H1 (cell line): Measurements from ENCODE around the gene TCAP. TPM values are rescaled to one million over a fixed set of nuclear protein-coding genes. Genes with fewer than 3 reads are reported as not detected.
A peak's percentile ranks its signal among the peaks of the same experiment; 100 is the strongest.

ENCODE experiments used
- CTCF ChIA-PET: fragments of 300-600 bp; sonication (Branson Sonifier 250); formaldehyde crosslinking; loops from one replicate; lab custom pipeline; 2021; ENCODE audit not compliant: partially characterized antibody; lab: Charles Lee
- POLR2A ChIA-PET: fragments of 300-600 bp; sonication (Branson Sonifier 250); formaldehyde crosslinking; loops from one replicate; lab custom pipeline; 2021; ENCODE audit warnings: inconsistent platforms; ENCODE audit not compliant: partially characterized antibody; lab: Charles Lee
- DNase-seq, 2 experiments: peaks; one replicate each; pipeline versions ENCODE4 v3.0.0 to v3.0.0-alpha.2; 2010 to 2022; ENCODE audit warnings: low spot score in 2 of 2, low read depth in 1 of 2, mixed read lengths in 1 of 2
- FAIRE-seq: peaks from 2 replicates; lab custom pipeline; 2011; peaks lifted over from hg19 to GRCh38; lab: Jason Lieb, UNC
- H2AFZ ChIP-seq: 2 replicates; pipeline ENCODE4 v1.8.1; 2012; ENCODE audit warnings: low read length, inconsistent platforms
- H2AK5ac ChIP-seq: 2 replicates; pipeline ENCODE4 v1.6.1; 2013; ENCODE audit warnings: low read depth, low read length
- H2BK120ac ChIP-seq: replicated peaks from 2 replicates; pipeline ENCODE3; 2013; ENCODE audit warnings: low read depth, low read length, inconsistent platforms
- H2BK12ac ChIP-seq: 2 replicates; pipeline ENCODE4 v1.6.1; 2013; ENCODE audit warnings: low read depth, low read length
- H2BK15ac ChIP-seq: 2 replicates; pipeline ENCODE4 v1.6.1; 2013; ENCODE audit warnings: low read length
- H2BK20ac ChIP-seq: 2 replicates; pipeline ENCODE4 v1.6.1; 2013; ENCODE audit warnings: low read length
- H2BK5ac ChIP-seq: 2 replicates; pipeline ENCODE4 v1.6.1; 2013; ENCODE audit warnings: low read depth, low read length
- H3K14ac ChIP-seq: 2 replicates; pipeline ENCODE4 v1.6.1; 2013; ENCODE audit warnings: inconsistent platforms; ENCODE audit not compliant: insufficient read length
- H3K18ac ChIP-seq: 2 replicates; pipeline ENCODE4 v1.6.1; 2013; ENCODE audit warnings: low read length; ENCODE audit errors: extremely low read depth
- H3K23ac ChIP-seq: 2 replicates; pipeline ENCODE4 v1.6.1; 2013; ENCODE audit warnings: inconsistent platforms; ENCODE audit not compliant: insufficient read length
- H3K23me2 ChIP-seq: 2 replicates; pipeline ENCODE4 v1.6.1; 2013; ENCODE audit warnings: low read depth, low read length
- H3K27ac ChIP-seq: 2 replicates; pipeline ENCODE4 v1.6.1; 2011; ENCODE audit warnings: low read depth, low read length, inconsistent platforms
- H3K27me3 ChIP-seq, 4 experiments: replicated peaks in 1 of 4; 1 replicate in 1 of 4; 2 replicates in 3 of 4; pipeline versions ENCODE4 v1.6.1 to v1.8.1; 2011 to 2013; ENCODE audit warnings: low read length in 3 of 4, mild to moderate bottlenecking in 3 of 4, inconsistent platforms in 2 of 4, mixed read lengths in 2 of 4, moderate library complexity in 1 of 4; ENCODE audit not compliant: control insufficient read depth in 3 of 4, insufficient read depth in 3 of 4; ENCODE audit errors: extremely low read depth in 1 of 4
- H3K36me3 ChIP-seq, 4 experiments: 2 replicates each; pipeline versions ENCODE4 v1.6.1 to v1.8.1; 2011 to 2013; ENCODE audit warnings: mild to moderate bottlenecking in 4 of 4, low read length in 3 of 4, moderate library complexity in 2 of 4, control low read depth in 1 of 4, inconsistent platforms in 1 of 4; ENCODE audit not compliant: insufficient read depth in 4 of 4, control insufficient read depth in 2 of 4
- H3K4ac ChIP-seq: replicated peaks from 2 replicates; pipeline ENCODE3; 2013; ENCODE audit warnings: low read length, low read depth, mixed read lengths, inconsistent platforms; ENCODE audit not compliant: insufficient read length
- H3K4me1 ChIP-seq, 4 experiments: replicated peaks in 1 of 4; 1 replicate in 1 of 4; 2 replicates in 3 of 4; pipeline versions ENCODE4 v1.6.1 to v1.8.1; 2011 to 2013; ENCODE audit warnings: low read length in 3 of 4, inconsistent platforms in 2 of 4, mixed read lengths in 1 of 4; ENCODE audit not compliant: insufficient read depth in 4 of 4, control insufficient read depth in 3 of 4
- H3K4me2 ChIP-seq, 2 experiments: 2 replicates each; pipeline versions ENCODE4 v1.6.1 to v1.8.1; 2011 to 2013; ENCODE audit warnings: low read depth in 2 of 2, low read length in 2 of 2, control low read depth in 1 of 2, inconsistent platforms in 1 of 2, mild to moderate bottlenecking in 1 of 2; ENCODE audit not compliant: insufficient read depth in 1 of 2
- H3K4me3 ChIP-seq, 4 experiments: fragments of 200-600, 300-600 bp in 1 of 4; sonication (generic), shearing (Covaris generic), sonication (Bioruptor Twin) in 1 of 4; 2 replicates each; pipeline versions ENCODE4 v1.5.1 to v1.8.1; 2011 to 2016; ENCODE audit warnings: low read length in 4 of 4, low read depth in 3 of 4, control low read depth in 2 of 4, inconsistent platforms in 2 of 4, mild to moderate bottlenecking in 2 of 4, mixed read lengths in 1 of 4, moderate library complexity in 1 of 4; ENCODE audit not compliant: insufficient read depth in 2 of 4; ENCODE audit errors: extremely low read depth in 1 of 4
- H3K56ac ChIP-seq: replicated peaks from 2 replicates; pipeline ENCODE3; 2013; ENCODE audit warnings: low read depth, mild to moderate bottlenecking, mixed read lengths, low read length, inconsistent platforms; ENCODE audit not compliant: insufficient read length
- H3K79me1 ChIP-seq: 2 replicates; pipeline ENCODE4 v1.6.1; 2013; ENCODE audit warnings: low read depth, low read length, control low read depth
- H3K79me2 ChIP-seq, 2 experiments: 2 replicates each; pipeline versions ENCODE4 v1.6.1 to v1.8.1; 2012 to 2013; ENCODE audit warnings: low read length in 2 of 2, mild to moderate bottlenecking in 2 of 2, inconsistent platforms in 1 of 2; ENCODE audit not compliant: insufficient read depth in 2 of 2, control insufficient read depth in 1 of 2
- H3K9ac ChIP-seq, 4 experiments: replicated peaks in 1 of 4; 1 replicate in 1 of 4; 2 replicates in 3 of 4; pipeline versions ENCODE4 v1.6.1 to v1.8.1; 2011 to 2013; ENCODE audit warnings: low read depth in 3 of 4, low read length in 3 of 4, control low read depth in 2 of 4, mild to moderate bottlenecking in 2 of 4, moderate library complexity in 2 of 4, inconsistent platforms in 1 of 4; ENCODE audit errors: extremely low read depth in 1 of 4
- H3K9me3 ChIP-seq, 2 experiments: 2 replicates each; pipeline versions ENCODE4 v1.6.1 to v1.8.1; 2012 to 2013; ENCODE audit warnings: mild to moderate bottlenecking in 2 of 2, moderate library complexity in 2 of 2, control low read depth in 1 of 2, inconsistent platforms in 1 of 2, low read depth in 1 of 2, low read length in 1 of 2, mixed read lengths in 1 of 2; ENCODE audit not compliant: insufficient read depth in 2 of 2
- H4K20me1 ChIP-seq, 2 experiments: replicated peaks in 1 of 2; 2 replicates each; pipeline versions ENCODE3 to v1.8.1; 2011 to 2013; ENCODE audit warnings: inconsistent platforms in 2 of 2, low read length in 2 of 2, mild to moderate bottlenecking in 1 of 2; ENCODE audit not compliant: insufficient read depth in 2 of 2, control insufficient read depth in 1 of 2
- H4K5ac ChIP-seq: 2 replicates; pipeline ENCODE4 v1.6.1; 2013; ENCODE audit warnings: low read length, low read depth, mixed read lengths, inconsistent platforms; ENCODE audit not compliant: insufficient read length
- H4K8ac ChIP-seq: 2 replicates; pipeline ENCODE4 v1.8.0; 2013; ENCODE audit warnings: mild to moderate bottlenecking, moderate library complexity, low read length, inconsistent platforms; ENCODE audit not compliant: insufficient read depth; ENCODE audit errors: extremely low read depth
- H4K91ac ChIP-seq: replicated peaks from 2 replicates; pipeline ENCODE3; 2013; ENCODE audit warnings: low read length, mixed read lengths, inconsistent platforms; ENCODE audit not compliant: insufficient read length
- BRCA1 ChIP-seq: IDR thresholded peaks from 2 replicates; pipeline ENCODE4 v1.6.1; 2012; ENCODE audit warnings: low read depth, low read length, improper control_type of control experiment
- HDAC6 ChIP-seq: IDR thresholded peaks from one replicate; pipeline ENCODE4 v1.7.1; 2012; ENCODE audit warnings: low read depth, mild to moderate bottlenecking, inconsistent platforms, low read length, moderate library complexity
- RNF2 ChIP-seq: fragments of 200-900, 300-1000 bp; sonication (generic); IDR thresholded peaks from 2 replicates; pipeline ENCODE4 v1.7.1; 2016; ENCODE audit warnings: borderline replicate concordance, low read depth, mild to moderate bottlenecking, antibody characterized with exemption, low read length; ENCODE audit not compliant: poor library complexity, severe bottlenecking; ENCODE audit errors: missing control alignments
- TEAD4 ChIP-seq: IDR thresholded peaks from 2 replicates; pipeline ENCODE4 v1.6.1; 2012; ENCODE audit warnings: low read depth, low read length, inconsistent platforms, mixed read lengths
- ZNF274 ChIP-seq: IDR thresholded peaks from 2 replicates; pipeline ENCODE4 v1.7.0; 2012; ENCODE audit warnings: low read length, borderline replicate concordance; ENCODE audit errors: extremely low read depth
- WGBS, 2 experiments: shearing (Covaris generic) in 1 of 2; methylation state at CpG; one replicate each; pipeline versions ENCODE4 v1.1.6 to v1.1.7; 2013 to 2015; ENCODE audit warnings: low lambda C conversion rate in 2 of 2, mixed read lengths in 2 of 2, inconsistent platforms in 1 of 2, low coverage in 1 of 2, missing lambda C conversion rate in 1 of 2; ENCODE audit not compliant: insufficient replicate concordance in 2 of 2, insufficient coverage in 1 of 2, insufficient read length in 1 of 2; ENCODE audit errors: extremely low coverage in 1 of 2, missing lambda C conversion rate in 1 of 2; 5-methylcytosine and 5-hydroxymethylcytosine counted together
- polyA plus RNA-seq, 7 experiments: library from polyadenylated mRNA; depleted of rRNA in 3 of 7; stranded (reverse) in 5 of 7; unstranded in 2 of 7; fragments of >200 nt in 5 of 7; fragments of 200-250 nt in 2 of 7; gene quantifications; 1 replicate in 5 of 7; 2 replicates in 1 of 7; 4 replicates in 1 of 7; pipeline versions ENCODE4 v1.2.1 to v1.2.3, GENCODE V29; 2011 to 2013; ENCODE audit warnings: missing spikeins in 2 of 7, mixed read lengths in 2 of 7
- total RNA-seq: library from RNA; stranded (reverse); fragmentation: NEBNext Ultra II Directional; extraction: Animal tissue kit (Norgen Biotek cat#: 25700); gene quantifications from 2 replicates; pipeline ENCODE4 v1.2.1, GENCODE V29; 2021
- TF ChIP-seq, protein P1 (sequence below), 3 experiments: IDR thresholded peaks; 1 replicate in 2 of 3; 2 replicates in 1 of 3; pipeline versions ENCODE4 v1.5.1 to v1.6.1; 2011; ENCODE audit warnings: low read length in 3 of 3, mild to moderate bottlenecking in 3 of 3, inconsistent platforms in 2 of 3, low read depth in 1 of 3, moderate library complexity in 1 of 3; ENCODE audit not compliant: insufficient read depth in 1 of 3; ENCODE audit errors: control extremely low read depth in 1 of 3

Gene TCAP
- total and polyA plus RNA-seq, 2 of the 8 experiments (the other 6 are each of a cell fraction or from before 2014, with no cell fraction given) = 0.82 to 1.4 TPM

DNA sequence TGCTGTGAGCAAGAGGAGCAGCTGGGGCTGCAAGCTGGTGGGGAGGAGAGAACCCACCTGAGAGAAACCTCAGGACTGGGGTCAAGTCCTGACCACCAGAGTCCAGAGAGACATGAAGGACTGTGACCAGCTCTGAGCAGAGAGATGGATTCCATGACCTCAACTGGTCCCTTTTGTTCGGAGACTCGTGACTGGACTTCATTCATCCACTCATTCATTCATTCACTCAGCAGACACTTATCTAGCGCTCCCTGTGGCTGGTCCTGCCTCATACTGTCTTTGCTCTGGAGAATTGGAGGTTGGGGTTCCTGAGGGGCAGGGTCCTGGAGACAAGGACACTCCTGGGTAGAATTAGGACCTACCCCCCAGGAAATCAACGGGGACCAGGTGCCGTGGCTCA, 38.8 kb downstream of the TCAP start:
- H4K20me1 ChIP-seq = peaks cover 25 to 32% of the 10 kb centered on the region in 2 experiments
- H3K56ac ChIP-seq = no peak overlapping the region
- no peak overlapping the region for H2AFZ ChIP-seq
- no peak overlapping the region for H3K4ac ChIP-seq
- no peak overlapping the region for H2BK12ac ChIP-seq
- no peak overlapping the region for H3K14ac ChIP-seq
- peaks cover 12 to 43% (median 26%) of the 10 kb centered on the region in 4 experiments for H3K4me1 ChIP-seq
- FAIRE-seq (no peak), DNase-seq (no peak)
- WGBS, 2 experiments = 93% methylated on average over 5 of the region's 5 CpGs; no CpG with 5 or more reads in 1 of the 2 experiments
- H2BK5ac ChIP-seq = peak overlapping the region; percentile 75; the same call in 1 of the 2 replicates
- no peak overlapping the region for H4K5ac ChIP-seq
- no peak overlapping the region for H3K9ac ChIP-seq
- 0 out of 2 replicates have a peak overlapping the region, but pooled peaks have one; percentile 72 for H2BK15ac ChIP-seq
- CTCF ChIA-PET = interaction anchor here (0.6 to 52.4 kb wide), 7 partner anchors 24 to 70 kb away, joined by 3 to 1885 read pairs (median 5); partner anchors contain the start of genes MIEN1, PPP1R1B and STARD3
- H3K23ac ChIP-seq = no peak overlapping the region
- no peak overlapping the region for H4K8ac ChIP-seq
- no peak overlapping the region; the same call in 1 of the 2 replicates for H3K18ac ChIP-seq
- no peak overlapping the region for H2AK5ac ChIP-seq
- peaks cover 13% of the 10 kb centered on the region for H3K23me2 ChIP-seq
- H3K4me3 ChIP-seq = no peak overlapping the region
- peaks cover 9 to 24% (median 16%) of the 10 kb centered on the region in 4 experiments for H3K36me3 ChIP-seq
- no peak overlapping the region for H3K27ac ChIP-seq
- H4K91ac ChIP-seq = no peak overlapping the region
- no peaks in the 10 kb centered on the region for H3K27me3 ChIP-seq
- no peak overlapping the region for H2BK20ac ChIP-seq
- H3K9me3 ChIP-seq = no peaks in the 10 kb centered on the region
- no peak overlapping the region for H2BK120ac ChIP-seq
- TF ChIP-seq ZNF274 = no peak
- TF ChIP-seq, protein P1, sequence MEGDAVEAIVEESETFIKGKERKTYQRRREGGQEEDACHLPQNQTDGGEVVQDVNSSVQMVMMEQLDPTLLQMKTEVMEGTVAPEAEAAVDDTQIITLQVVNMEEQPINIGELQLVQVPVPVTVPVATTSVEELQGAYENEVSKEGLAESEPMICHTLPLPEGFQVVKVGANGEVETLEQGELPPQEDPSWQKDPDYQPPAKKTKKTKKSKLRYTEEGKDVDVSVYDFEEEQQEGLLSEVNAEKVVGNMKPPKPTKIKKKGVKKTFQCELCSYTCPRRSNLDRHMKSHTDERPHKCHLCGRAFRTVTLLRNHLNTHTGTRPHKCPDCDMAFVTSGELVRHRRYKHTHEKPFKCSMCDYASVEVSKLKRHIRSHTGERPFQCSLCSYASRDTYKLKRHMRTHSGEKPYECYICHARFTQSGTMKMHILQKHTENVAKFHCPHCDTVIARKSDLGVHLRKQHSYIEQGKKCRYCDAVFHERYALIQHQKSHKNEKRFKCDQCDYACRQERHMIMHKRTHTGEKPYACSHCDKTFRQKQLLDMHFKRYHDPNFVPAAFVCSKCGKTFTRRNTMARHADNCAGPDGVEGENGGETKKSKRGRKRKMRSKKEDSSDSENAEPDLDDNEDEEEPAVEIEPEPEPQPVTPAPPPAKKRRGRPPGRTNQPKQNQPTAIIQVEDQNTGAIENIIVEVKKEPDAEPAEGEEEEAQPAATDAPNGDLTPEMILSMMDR (IDR thresholded peaks at IDR 0.05; ENCODE audit: control extremely low read depth in 1 of 3, insufficient read depth in 1 of 3, low read depth in 1 of 3, low read length in 3 of 3) = peak in 1 of 3 experiments; percentile 8; a peak in 1 of 4 replicates
- TF ChIP-seq RNF2 = no peak
- TF ChIP-seq BRCA1 = no peak
- no peak for TF ChIP-seq HDAC6
- no peak for TF ChIP-seq TEAD4
- TF ChIP-seq, all 59 proteins: peak for 1
- H3K79me2 ChIP-seq = peaks cover 42 to 98% of the 10 kb centered on the region in 2 experiments
- H3K4me2 ChIP-seq = peak overlapping the region in 1 of 2 experiments; percentile 88; a peak in 2 of 4 replicates
- H3K79me1 ChIP-seq = peaks cover 22% of the 10 kb centered on the region
- POLR2A ChIA-PET = interaction anchor here (1.0 to 38.1 kb wide), 7 partner anchors 11 to 70 kb away, joined by 4 to 708 read pairs (median 6); partner anchors contain the start of genes MIEN1, PGAP3, PNMT and TCAP
